HG02852 (cell line): ENCODE data around the gene BCL11A.

ENCODE experiments used
- ATAC-seq: cut with Tn5 transposase; IDR thresholded peaks from one replicate; pipeline ENCODE4 v1.9.1; 2021; ENCODE audit warnings: mild to moderate bottlenecking, moderate library complexity; ENCODE audit not compliant: unreplicated experiment

Gene BCL11A

DNA sequence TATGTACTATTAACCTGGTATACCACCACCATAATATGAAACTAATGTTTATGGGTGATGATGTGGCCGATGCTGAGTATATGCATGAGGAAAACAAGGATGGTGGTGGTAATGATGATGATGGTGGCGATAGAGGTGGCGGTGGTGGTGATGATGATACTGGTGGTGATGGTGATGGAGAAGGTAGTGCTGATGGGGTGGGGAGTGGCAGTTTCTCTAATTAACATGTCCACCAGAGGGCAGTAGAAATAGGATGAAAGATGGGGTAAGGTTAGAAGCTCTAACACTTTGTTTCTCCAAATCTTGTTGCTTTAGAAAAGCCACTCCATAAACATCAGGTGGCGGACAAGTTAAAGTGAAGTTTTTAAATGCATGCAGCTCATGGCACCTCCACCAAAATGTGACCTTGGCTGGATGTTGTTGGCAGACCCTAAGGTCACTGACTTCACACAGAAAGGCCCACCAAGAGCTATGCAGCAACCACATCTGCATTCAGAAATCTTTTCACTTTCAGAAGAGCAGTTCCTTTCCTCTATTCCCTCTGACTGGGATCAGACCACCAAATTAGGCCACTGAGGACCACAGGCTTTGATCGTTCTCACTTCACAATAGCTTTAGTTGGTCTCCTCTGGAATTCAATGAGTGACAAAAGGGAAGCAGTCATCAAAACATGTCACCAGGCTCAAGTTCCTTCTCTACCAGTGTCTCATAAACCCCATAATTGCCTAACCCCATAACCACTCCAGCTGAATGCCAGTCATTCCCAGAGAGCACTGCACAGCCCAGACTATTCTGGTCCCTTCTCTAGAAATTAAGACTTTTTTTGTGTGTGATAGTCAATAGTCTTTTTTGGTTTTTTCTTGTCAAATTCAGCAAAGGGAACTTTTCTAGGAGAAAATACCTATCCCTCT, 7.5 kb upstream of the BCL11A start:
- ATAC-seq, result peak; percentile 63

DNA sequence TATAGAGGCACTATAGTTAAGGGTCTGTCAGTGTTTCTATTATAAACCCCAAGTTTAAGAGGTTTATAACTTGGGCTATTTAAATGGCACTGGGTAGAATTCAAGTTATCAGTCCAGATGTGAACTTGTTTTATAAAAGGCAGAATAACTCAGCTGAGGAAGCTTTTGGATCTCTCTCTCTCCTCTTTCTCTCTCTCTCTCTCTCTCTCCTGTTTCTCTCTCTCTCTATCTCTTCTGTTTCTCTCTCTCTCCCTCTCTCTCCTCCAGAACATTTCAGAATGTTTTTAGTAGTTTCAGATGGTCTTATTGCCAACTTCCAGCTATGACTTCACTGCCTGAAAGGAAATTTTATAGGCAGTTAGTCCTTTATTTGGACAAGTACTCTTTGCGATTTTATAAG, 6.4 kb upstream of the BCL11A start:
- ATAC-seq, result no peak

DNA sequence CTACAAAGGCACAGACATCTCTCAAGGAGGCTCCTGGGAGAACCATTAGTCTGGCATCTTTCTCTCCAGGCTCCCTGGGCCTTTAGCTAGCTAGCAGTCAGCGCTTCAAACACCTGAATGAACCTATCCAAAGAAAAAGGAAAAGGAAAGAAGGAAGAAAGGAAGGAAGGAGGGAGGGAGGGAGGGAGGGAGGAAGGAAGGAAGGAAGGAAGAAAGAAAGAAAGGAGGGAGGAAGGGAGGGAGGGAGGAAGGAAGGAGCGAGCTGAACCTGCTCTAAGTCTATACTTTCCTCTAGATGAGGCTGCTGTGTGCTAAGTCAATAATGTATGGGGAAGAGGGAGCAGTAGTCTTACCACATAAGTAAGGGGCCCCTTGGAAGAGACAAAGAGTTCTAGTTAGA, 5.1 kb upstream of the BCL11A start:
- ATAC-seq, result no peak

DNA sequence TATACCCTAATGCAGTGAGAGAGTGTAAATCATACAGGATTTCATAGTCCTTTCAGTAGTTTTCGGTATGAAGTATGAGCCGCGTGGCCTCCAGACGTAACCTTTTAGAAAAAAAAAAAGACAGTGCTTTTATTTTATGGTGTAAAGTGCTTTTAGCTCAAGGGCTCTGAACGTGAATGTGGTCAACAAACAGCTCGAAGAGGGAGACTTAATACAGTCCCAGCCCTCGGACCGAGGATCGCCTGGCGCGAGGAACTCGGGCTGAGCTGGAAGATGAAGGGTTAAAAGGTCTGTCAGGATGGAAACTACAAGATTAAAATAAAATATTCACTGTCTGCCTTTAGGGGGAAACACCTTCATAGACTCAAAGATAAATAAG, 4.0 kb upstream of the BCL11A start:
- no peak for ATAC-seq

DNA sequence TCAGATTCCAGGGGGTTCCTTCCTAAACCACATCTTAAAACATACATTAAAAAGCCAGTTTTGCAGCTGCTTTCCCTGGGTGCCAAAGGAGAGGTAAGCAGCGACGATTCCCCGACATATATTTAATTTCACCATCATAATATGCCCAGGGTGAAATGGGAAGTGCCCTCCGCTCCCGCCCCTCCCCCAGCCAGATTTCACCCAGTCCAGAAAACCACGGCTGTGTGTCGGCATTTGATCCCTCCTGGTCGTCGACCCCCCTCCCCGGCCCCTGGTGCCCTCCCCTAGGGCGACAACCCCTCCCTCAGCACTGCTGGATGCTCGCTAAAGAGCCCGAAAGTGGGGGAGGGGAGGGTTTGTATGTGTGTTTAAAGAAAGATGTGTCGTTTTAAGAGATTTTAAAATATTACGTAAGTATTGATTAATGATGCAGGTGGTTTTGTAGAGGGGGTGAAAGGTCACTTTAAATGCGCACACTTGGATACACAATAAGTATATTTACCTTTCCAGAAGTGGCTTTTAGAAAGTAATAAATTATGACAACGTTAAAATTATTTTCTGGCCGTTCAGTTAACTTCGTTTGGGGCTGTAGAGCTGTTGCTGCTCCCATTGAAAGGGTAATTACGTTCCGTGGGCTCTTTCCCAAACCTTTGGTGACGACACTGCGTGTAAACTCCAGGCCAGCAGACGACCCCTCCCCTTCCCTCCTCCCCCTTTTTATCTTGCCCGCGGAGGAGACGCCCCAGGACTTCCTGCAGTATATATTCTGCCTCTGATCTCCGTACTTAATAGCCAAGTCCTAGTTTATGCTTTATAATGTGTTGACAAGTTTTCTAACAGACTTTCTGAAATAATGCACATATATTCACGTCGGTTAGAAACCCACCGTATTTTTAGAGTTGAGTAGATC, 3.4 kb upstream of the BCL11A start:
- ATAC-seq, result no peak

DNA sequence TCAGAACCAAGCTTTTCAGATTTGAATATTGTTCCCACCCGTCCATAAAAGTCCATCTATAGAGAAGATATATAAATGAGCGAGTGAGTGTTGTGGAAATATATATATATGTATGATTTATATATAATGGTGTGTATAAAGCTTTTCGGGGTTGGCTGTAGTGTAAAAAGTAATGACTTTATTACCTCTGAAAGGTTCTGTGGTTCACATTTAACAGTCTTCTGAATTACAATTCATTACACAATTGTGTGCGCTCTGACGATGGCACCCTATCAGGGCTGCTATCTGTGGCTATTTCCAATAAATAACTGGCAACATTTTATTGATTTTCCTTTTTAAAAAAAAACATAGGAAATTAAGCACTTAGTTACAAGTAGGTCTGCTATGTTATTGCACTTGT, 2.7 kb upstream of the BCL11A start:
- no peak for ATAC-seq

DNA sequence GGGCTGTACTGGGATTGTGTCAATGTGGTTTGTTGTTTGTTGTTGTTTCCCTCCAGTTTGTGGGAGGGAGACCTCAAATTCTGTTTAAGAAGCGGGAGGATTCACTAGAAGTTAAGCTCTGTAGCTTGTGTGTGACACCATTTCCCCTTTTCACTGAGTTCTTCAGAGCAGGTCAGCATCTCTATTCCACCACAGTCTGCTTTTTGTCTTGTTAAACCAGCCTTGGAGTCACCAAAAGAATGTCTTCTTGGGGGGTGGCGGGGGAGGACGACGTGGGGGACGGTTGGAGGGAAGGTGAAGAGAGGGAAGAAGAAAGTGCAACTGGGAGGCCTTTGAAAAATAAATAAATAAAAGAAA, 2.3 kb upstream of the BCL11A start:
- ATAC-seq, result peak; percentile 5

DNA sequence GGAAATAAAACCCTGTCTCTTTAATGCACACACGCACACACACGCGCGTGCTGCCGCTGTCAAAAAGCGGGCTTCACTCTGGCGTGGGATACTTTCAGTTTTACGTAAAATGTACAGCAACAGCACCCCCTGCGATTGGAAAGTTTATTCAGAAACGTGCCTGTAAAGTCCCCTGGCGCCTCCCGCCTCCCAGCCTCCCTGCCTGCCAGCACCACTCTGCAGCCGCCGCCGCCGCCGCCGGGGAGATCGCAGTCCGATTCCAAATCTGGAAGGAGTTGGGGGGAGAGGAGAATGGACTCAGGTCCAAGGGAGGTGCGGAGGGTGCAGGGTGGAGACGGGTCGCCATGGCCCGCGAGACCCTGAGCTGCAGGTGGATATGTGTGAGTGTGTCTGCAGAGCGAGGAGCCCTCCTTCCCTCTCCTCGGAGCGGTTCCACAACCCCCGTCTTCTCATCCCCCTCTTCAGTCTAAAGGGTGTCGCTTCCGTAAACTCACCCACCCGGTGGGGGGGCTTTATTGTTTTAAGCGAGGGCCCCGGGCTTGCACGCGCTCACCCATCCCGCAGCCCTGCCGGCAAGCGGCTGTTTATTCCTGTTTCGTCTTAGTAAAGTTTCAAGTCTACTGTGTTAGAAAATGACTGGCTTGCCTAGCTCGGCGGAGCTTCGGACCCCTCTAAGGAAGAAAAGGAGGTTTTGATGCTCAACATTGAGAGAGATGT, 1.8 kb upstream of the BCL11A start:
- peak; percentile 35 for ATAC-seq

DNA sequence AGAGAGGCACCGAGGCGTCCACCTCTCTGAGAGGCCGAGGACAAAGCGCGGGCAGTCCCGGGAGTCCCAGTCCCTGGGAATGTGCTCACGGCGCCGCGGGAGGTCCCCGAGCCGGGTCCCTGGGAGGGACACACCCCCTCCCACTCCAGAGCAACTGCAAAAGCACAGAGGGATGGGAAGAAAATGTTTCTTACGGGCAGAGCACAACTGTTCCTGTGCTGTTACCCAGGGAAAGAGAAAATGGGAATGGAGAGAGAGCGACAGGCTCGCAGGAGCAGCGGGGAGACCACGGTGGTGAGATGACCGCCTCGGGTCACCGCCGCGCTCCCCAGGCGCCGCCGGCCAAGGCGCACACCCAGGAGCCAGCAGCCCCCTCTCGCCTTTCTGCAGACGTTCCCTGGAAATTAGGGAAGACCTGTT, 1.2 kb upstream of the BCL11A start:
- peak; percentile 0 for ATAC-seq

DNA sequence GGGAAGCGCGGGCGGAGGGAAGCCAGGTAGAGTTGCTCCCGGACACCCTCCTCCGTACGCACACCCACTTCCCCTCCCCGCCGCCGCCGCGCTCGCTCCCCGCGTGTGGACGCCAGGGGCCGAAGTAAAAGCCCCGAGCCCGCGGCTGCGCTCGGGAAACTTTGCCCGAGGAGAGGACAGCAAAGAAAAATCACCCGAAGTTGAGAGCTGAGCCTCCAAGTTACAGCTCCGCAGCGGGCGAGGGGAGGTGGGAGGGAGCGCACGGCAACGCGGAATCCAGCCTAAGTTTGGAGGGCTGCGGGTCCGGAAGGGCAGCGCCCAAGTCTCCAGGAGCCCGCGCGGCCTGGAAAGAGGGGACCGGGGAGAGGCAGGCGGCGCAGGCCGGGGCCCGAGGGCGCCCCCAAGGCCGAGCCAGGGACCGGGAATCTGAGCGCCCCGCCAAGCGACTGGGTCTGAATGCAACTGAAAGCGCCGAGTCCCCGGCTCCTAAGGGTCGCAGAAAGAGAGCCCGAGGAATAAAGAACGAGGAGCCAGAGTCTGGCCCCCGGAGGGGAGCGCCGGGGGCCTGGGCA, 706 bp upstream of the BCL11A start:
- ATAC-seq, result no peak

DNA sequence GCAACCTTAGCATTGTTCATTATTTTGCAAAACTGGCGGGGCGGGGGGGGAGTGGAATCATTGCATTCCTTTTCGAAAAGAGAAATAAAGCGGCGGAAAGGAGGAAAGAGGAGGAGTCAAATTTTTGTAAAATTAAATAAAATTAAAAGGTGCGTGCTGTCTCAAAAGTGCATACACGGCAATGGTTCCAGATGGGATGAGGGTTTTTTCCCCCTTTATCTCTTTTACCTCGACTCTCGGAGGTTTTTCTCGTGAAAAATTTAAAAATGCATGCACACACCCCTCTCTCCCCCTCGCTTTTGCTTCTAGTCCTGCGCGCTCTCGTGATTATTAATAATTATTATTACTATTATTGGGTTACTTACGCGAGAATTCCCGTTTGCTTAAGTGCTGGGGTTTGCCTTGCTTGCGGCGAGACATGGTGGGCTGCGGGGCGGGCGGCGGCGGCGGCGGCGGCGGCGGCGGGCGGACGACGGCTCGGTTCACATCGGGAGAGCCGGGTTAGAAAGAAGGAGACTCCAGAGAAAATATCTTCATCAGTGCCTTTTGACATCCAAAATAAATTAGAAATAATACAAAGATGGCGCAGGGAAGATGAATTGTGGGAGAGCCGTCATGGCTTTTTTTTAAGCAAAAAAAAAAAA, 481 bp downstream of the BCL11A start:
- ATAC-seq, result no peak

DNA sequence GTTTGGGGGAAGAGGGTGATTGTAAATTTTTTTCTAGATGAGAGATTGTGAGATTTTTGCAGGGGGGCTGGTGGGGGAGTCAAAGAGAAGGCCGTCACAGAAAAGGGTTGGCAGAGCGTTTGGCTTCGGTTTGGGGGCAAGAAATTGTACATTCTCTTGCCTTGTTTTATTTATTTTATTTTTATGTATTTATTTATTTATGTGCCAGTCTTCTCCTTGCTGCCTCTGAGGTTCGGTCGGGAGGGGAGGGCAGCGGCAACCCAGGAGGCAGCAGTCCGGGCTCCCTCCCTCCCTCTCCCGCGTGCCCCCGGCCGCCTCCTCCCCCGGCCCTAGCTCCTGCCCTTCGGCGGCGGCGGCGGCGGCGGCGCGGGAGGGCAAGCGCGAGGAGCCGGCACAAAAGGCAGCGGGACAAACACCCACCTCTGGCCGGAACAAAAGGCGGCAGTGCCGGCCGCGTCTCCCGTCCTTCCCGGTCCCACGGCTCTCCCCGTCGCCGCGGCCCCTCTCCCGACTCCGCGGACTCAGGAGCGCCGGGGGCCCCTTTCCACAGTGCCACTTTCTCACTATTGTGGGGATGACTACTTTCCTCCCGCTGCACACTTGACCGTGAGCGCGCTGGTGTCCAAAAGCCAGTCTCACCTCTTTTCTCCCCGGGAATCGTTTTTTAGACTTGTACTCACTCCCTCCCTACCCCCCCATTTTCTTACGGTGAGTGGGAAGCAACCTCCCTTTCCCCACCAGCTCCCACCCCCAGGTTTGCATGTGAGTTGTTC, 1.2 kb downstream of the BCL11A start:
- ATAC-seq, result no peak

DNA sequence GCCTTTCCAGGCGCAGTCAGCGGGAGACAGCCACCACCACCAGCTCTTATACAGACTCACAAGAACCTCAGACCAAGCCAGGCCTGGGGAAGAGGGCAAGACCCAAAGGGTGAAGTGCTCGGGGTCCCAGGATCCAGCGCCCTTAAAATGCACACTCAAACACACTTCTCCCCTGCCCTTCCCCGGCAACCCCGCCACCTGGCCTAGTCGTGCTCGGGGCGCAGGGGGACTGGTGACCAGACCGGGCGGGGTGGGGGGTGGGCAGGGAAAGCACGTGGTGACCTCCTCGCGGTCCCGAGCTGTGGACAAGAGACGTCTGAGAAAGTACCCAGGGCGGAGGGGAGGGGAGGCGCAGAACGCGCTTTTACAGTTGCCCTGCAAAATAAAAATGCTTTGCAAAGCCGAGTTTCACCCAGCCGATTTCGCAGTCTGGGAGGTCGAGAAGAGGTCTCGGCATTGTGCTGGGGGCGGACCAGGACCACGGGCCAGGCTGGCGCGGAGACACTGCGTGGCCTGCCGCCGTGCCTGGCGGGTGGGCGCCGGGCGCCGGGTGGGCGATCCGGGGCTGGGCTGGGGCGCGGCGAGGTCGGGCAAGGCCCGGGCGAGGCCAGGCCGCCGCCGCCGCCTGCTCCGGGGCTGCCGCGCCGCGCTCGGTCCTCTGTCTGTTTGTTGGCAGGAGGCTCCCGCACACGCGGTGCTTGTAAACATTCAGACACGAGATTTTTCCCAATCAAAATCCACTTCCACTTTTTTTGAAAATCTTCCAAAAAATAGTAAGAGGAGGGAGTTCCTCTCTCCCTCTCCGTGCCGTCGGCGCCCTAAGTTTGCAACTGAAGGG, 2.0 kb downstream of the BCL11A start:
- ATAC-seq, result no peak

DNA sequence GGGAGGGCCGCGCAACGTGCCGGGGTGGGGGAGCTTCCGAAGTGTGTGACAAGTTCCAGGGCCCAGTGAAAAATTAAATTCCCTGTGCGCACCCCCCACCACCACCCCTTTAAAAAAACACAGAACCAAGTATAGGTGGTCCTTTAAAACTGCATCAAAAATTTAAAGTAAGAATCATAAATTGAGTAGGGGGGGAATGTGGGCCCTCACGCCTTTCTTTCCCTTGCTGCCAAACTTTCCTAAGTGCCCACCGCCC, 2.5 kb downstream of the BCL11A start:
- no peak for ATAC-seq

DNA sequence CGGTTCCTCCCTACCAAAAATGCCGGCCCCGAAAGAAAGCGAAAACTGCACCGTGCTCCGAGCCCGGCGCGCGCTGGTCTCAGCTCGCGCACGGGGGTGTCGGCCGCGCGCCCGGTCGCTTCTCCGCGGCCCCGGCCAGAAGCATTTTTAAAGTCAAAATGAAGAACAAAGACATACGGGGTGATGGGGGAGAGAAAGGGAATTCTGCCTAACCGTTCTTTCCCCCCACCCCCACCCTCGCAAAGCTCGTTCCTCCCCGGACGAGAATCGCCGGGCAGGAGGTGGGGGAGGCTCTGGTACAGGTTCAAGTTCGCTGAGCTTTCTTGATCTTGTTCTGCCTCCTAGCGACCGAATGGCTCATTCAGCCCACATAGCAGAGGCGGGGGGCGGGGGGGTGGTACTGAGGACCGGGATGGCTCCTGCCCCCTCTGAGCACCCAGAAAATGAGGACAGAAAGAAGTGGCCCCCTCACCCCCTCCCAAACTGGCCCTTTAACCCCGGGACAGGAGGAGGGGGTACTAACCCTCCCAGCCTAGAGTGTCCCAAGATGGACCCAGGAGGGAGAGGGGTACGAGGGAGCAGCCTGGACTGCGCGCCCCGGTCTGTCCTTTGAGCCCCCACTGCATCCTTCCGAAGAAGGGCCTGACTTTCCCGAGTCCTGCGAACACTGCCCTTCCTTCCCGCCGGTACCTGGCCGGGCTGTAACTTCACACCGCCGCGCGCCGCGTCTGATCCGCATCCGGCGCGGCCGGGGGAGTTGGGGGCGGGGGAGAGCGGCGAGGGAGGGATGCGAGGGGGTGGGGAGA, 3.1 kb downstream of the BCL11A start:
- ATAC-seq, result peak; percentile 47

DNA sequence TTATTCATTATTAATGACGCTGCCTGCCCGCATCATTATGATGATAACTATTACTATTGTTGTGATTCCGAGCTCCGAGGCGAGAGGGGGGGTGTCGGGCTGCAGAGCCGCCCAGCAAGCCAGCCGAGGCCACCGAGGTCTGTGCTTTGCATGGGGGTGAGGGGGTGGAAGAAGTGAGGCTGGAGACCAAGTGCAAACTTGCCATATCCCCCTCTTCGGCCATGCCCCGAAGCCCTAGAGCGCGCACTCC, 3.6 kb downstream of the BCL11A start:
- no peak for ATAC-seq

DNA sequence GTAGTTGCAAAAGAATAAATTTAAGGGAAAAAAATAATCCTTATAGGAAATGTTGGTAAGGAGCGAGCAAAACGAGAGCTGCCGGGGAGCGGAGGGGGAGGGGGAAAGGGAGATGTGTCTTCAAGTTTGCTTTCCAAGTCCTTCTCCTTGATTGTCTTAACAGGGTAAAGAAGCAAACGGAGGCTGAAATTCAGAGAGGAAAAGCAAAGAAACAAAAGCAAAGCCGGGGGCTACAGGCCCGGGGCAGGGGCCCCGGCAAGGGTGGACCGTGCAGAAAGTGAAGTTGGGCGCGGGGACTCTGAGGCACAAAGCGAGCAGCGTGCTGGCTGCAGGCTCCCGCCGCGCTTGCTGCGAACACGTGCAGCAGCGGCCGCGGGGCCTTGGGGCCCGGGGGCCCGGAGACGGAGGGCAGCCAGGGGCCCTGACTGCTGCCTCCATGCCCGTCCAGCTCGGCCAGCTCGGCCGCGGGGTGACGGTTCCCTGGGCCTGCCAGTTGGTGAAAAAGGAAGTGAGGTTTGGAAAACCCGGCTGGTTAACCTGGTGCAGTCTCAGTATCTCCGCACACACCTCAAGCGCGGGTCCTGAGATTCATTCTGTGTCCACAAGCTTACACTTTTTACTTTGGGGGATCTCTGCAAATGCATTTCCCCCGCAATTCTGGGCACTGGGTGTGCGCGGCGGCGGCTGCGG, 4.1 kb downstream of the BCL11A start:
- no peak for ATAC-seq

DNA sequence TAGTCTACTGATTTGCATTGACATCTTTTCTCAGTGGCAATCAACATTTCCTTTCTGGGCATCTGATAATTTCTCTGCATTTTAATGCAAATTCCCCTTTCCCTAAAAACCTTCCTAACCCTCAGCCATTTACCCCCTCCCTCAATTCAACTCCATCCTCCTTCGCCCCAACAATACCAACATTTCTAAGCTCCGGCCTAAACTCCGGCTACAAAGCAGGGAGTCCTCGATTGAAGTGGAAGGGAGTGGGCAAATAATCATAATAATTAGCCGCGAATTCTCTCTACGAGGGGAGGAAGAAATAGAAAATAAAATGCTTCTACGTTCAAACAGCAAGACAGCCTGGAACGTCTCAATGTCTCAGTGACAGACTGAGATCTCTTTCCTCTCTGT, 4.6 kb downstream of the BCL11A start:
- no peak for ATAC-seq
